ENCODE results near the gene THBS2. TPM values are rescaled to one million over a fixed set of nuclear protein-coding genes. Genes with fewer than 3 reads are reported as not detected.

The THBS2 gene
- total and polyA plus RNA-seq, 2 of the 4 experiments (the other 2 are of a cell fraction) = 97.3 to 113 TPM

GRCh38 chr6:169271877-169272216, 18.2 kb upstream of the THBS2 start:
- dilution Hi-C loops (cut with HindIII; ENCODE audit: low sequenced_read_pairs, unreplicated experiment) = no loop called here
- no CpG with 5 or more reads among the region's 1 CpG for WGBS, 2 experiments (ENCODE audit: extremely low coverage in 2 of 2, insufficient read length in 1 of 2)
- H4K91ac ChIP-seq (ENCODE audit: insufficient read depth, low read depth, low read length) = no peak overlapping the region
- no peaks in the 10 kb centered on the region for H3K27me3 ChIP-seq (ENCODE audit: control insufficient read depth, insufficient read depth, low read length)
- no peak overlapping the region for H2BK20ac ChIP-seq (ENCODE audit: low read depth, low read length)
- intact Hi-C loops (cut with micrococcal nuclease) = no loop called here
- no peak overlapping the region for H3K18ac ChIP-seq (ENCODE audit: low read depth, low read length)
- no peak overlapping the region; a peak in 1 of 4 replicates for H4K8ac ChIP-seq (ENCODE audit: low read depth in 2 of 2, low read length in 2 of 2)
- ATAC-seq (ENCODE audit: low read depth) (no peak), DNase-seq (no peak)
- no peak overlapping the region for H3K4me3 ChIP-seq (ENCODE audit: insufficient read depth, low read depth, low read length)
- BruUV-seq (replicated peaks) = no TSS peak
- no peak overlapping the region for H2AK5ac ChIP-seq (ENCODE audit: low read depth, low read length)
- in situ Hi-C loops (cut with MboI; ENCODE audit: low sequenced_read_pairs) = no loop called here
- no peak overlapping the region for H3K4me2 ChIP-seq (ENCODE audit: low read depth, low read length)
- no peak overlapping the region for H2BK120ac ChIP-seq (ENCODE audit: low read depth, low read length)
- no peak overlapping the region for H3K23ac ChIP-seq (ENCODE audit: low read depth, low read length)
- no peak overlapping the region for H3K9ac ChIP-seq (ENCODE audit: low read depth, low read length)
- no peak overlapping the region for H2BK15ac ChIP-seq (ENCODE audit: low read depth, low read length)
- no peaks in the 10 kb centered on the region for H3K79me1 ChIP-seq (ENCODE audit: low read depth in 1 of 2, low read length in 2 of 2)
- peaks cover 15% of the 10 kb centered on the region for H3K4me1 ChIP-seq (ENCODE audit: control insufficient read depth, insufficient read depth, low read length)
- H4K5ac ChIP-seq (ENCODE audit: low read depth, low read length) = no peak overlapping the region
- H3K14ac ChIP-seq (replicated peaks; ENCODE audit: low read depth, low read length) = no peak overlapping the region
- CTCF ChIA-PET = no interaction called here
- no peak overlapping the region for H2BK5ac ChIP-seq (ENCODE audit: low read depth, low read length, poor library complexity, severe bottlenecking)
- peaks cover 7% of the 10 kb centered on the region for H3K9me1 ChIP-seq (ENCODE audit: insufficient read depth, low read length)
- H3K36me3 ChIP-seq (ENCODE audit: control insufficient read depth, insufficient read depth, low read length) = no peaks in the 10 kb centered on the region
- POLR2A ChIA-PET (ENCODE audit: unreplicated experiment) = no interaction called here
- H3K4ac ChIP-seq (ENCODE audit: low read depth, low read length) = no peak overlapping the region
- H3K56ac ChIP-seq (ENCODE audit: extremely low read depth, insufficient read depth, low read length) = no peak overlapping the region
- H2AFZ ChIP-seq (replicated peaks; ENCODE audit: low read length, poor library complexity) = no peak overlapping the region
- H2AK9ac ChIP-seq (replicated peaks; ENCODE audit: low read depth, low read length, poor library complexity) = no peak overlapping the region
- no peak overlapping the region for H3K27ac ChIP-seq (ENCODE audit: insufficient read depth, low read length)
- H3K9me3 ChIP-seq (ENCODE audit: control insufficient read depth, insufficient read depth, low read length) = no peaks in the 10 kb centered on the region; the same call in 1 of the 2 replicates
- TF ChIP-seq POLR2A (IDR thresholded peaks at IDR 0.05; ENCODE audit: low read depth, low read length) (no peak), RFX5 (IDR thresholded peaks at IDR 0.05; ENCODE audit: low read depth, low read length) (no peak), RCOR1 (IDR thresholded peaks at IDR 0.05; ENCODE audit: insufficient replicate concordance, low read length) (no peak), BHLHE40 (IDR thresholded peaks at IDR 0.05; ENCODE audit: low read depth, low read length) (no peak), NFE2L2 (IDR thresholded peaks at IDR 0.05; ENCODE audit: low read depth, low read length) (no peak), ELK1 (IDR thresholded peaks at IDR 0.05; ENCODE audit: borderline replicate concordance, low read depth, low read length) (no peak), RAD21 (IDR thresholded peaks at IDR 0.05; ENCODE audit: low read length) (no peak), FOS (IDR thresholded peaks at IDR 0.05; ENCODE audit: low read depth, low read length) (no peak)
- TF ChIP-seq, protein P1, sequence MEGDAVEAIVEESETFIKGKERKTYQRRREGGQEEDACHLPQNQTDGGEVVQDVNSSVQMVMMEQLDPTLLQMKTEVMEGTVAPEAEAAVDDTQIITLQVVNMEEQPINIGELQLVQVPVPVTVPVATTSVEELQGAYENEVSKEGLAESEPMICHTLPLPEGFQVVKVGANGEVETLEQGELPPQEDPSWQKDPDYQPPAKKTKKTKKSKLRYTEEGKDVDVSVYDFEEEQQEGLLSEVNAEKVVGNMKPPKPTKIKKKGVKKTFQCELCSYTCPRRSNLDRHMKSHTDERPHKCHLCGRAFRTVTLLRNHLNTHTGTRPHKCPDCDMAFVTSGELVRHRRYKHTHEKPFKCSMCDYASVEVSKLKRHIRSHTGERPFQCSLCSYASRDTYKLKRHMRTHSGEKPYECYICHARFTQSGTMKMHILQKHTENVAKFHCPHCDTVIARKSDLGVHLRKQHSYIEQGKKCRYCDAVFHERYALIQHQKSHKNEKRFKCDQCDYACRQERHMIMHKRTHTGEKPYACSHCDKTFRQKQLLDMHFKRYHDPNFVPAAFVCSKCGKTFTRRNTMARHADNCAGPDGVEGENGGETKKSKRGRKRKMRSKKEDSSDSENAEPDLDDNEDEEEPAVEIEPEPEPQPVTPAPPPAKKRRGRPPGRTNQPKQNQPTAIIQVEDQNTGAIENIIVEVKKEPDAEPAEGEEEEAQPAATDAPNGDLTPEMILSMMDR (conservative IDR thresholded peaks at IDR 0.05; ENCODE audit: low read depth, low read length) = no peak
- H4K20me1 ChIP-seq (ENCODE audit: insufficient read depth, low read length) = no peaks in the 10 kb centered on the region
